GM21528 (cell line): ENCODE measurements around the gene FGD1.

Source experiments
- ATAC-seq: cut with Tn5 transposase; IDR thresholded peaks from one replicate; pipeline ENCODE4 v1.9.1; 2021; ENCODE audit warnings: mild to moderate bottlenecking, moderate library complexity; ENCODE audit not compliant: unreplicated experiment, low FRiP score

FGD1 gene

GRCh38 chrX:54473993-54474859, 21.8 kb downstream of the FGD1 start:
- no peak for ATAC-seq

DNA sequence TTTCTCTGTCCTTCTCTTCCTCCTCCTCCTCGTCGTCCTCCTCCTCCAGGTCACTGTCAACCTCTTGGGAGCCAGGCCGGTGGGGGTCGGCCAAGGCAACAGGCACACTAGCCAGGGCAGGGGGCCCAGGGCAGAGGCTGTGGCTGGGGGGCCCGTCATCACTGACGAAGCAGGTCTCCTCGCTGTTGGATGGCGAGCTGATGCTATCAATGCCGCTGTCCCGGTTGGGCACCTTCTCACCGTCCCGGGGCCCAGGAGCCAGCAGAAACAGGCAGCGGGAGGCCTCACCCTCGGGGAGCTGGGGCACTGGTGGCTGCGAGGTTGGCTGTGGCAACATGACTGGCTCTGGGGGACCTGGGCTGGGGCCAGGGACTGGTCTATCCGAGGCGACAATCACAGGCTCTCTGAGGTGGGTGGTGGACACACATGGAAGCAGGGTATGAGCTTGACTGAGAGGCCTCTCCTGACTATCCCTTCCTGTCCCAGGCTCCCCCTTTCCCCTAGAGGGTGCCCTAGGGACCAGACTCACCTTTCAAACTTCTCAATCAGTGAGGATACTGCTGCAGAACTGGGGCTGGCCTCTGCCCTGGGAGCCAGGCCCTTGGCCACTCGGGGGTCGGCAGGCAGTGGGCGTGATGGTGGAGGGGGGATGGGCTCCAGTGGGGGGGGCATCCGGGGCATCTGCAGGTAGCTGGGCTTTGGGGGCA, 25.8 kb downstream of the FGD1 start:
- no peak for ATAC-seq

- ATAC-seq: no peak
Observed at GRCh38 chrX:54452920-54453319, 43.1 kb downstream of the FGD1 start.

DNA sequence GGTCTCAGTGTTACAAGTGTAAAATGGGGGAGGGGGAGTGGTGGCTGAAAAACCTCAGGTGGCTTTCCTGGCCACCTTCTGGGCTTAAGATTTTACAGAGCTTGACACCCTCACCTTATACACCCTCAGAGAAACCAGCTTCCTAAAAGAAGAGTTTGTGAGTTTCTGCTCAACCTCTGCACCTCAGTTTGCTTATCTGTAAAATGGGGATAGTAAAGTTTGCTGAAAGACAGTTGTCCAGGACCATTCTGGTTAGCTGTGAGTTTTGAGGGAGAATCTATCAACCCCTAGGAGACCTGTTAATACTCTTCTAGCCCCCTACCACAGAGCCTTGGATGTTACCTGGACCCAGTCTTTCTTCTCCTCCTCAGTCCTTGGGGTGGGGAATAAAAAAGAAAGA, 46.1 kb downstream of the FGD1 start:
- no peak for ATAC-seq

GRCh38 chrX:54447461-54447860, 48.6 kb downstream of the FGD1 start:
- ATAC-seq: no peak

DNA sequence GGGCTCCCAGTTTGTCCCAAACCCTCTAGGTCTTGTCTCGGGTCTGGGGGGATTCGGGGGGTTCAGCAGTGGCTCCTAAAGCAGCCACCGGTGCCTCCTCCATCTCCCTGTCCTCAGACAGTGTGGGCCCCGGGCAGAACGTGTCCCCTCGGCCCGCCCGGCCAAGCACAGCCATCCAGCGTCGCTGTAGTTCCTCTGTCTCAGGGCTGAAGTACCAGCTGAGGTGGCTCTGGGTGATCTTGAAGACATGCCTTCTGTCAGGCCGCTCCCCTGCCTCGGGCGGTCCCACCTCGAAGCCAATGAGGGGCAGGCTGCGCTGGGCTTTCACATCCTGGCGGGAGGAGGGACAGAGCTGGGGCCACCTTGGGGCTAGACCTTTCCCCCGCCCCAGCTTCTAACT, 50.0 kb downstream of the FGD1 start:
- ATAC-seq: no peak

DNA sequence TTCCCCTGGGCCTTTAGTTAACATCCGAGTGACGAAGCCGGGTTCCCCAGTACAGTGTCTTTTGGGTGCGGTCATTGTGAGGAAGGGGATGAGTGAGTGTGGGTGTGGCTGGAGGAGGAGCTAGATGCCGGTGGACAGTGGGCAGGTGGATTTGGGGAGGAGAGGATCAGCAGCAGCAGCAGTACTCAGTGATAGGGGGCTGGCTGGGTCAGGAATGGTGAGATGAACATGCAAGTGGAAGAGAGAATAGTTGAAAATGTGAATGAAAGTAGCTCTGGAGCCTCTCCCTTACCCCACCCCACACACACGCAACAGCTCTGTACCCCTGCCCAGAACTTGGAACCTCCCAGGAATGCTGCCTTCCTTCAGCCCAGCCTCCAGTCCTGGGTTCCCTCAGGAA, 51.3 kb downstream of the FGD1 start:
- no peak for ATAC-seq

GRCh38 chrX:54442790-54443189, 53.2 kb downstream of the FGD1 start:
- ATAC-seq: no peak

DNA sequence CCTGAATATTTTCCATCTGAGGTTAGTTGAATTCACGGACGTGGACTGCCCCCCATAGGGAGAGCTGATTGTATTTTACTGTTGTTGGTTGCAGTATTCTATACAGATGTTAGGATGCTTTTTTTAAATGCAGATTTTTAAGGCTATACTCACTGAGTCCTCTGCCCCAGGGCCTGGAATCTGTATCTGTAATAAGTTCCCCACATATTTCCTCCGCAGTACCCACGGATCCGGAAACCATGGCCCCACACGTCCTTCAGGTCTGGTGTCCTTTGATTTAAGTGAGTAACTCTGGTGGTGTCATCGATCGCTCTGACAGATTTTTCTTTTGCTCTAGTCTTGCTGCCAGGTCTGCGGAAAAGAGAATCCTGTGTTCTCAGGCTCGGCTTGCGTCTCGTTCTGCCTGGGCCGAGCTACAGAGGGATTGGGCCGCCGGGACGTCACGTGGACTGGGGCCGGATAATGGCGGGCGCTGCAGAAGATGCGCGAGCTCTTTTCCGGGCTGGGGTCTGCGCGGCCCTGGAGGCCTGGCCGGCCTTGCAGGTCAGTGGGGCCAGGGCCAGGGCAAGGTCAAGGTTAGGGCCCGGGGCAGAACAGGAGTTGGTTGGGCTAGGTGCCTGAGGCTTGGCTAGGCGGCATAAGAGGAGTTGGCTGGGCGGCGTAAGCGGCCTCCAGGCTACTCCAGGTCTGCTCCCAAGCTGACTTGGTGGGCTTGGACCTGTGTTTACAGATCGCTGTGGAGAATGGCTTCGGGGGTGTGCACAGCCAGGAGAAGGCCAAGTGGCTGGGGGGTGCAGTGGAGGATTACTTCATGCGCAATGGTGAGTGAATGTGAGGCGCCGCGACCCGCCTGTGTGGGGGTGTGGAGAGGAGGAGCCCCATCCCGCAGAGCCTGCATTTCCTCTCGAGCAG, 55.8 kb downstream of the FGD1 start, which contains the start of gene TSR2:
Gene TSR2 (plus strand): TSS at position 445 of the 912 bp plus-strand sequence. CDS start 18 bp downstream, at position 463.
- peak; percentile 98 for ATAC-seq

DNA sequence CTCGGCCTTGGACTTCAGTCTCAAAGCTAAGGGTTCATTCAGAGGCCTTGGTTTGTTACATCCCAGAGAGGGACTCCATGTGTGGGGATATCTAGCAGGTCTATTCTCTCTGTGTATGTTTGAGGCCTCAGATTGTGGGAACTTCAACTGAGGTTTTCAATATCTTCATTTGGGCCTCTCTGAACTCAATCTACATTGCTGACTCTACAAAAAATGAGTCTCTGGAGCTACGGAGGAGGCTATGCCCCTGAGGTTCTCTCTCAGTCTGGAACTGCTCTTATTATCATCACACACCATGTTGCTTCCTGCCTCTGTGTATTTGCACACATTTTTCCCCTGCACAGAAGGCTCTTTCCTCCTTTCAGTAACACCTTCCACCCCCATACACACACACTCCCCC, 60.9 kb downstream of the FGD1 start:
- ATAC-seq: no peak

DNA sequence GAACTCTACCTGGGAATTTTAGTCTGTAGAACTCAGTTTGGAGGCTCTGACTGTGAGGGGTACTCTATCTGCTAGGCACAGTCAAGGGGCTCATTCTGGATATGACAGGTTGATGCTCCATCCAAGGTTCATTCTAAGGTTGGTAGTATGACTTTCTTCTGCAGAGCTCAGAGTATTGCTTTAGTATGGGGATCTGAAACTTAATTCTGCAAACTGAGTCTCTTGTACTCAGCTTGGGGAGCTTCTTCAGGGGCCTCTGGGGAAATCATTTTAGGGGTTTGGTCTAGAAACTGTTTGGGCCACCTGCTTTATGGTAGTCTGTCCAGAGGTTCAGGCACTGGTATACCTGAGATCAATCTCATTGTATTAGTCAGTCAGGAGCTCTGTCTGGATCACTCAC, 65.5 kb downstream of the FGD1 start:
- no peak for ATAC-seq

- no peak for ATAC-seq
Observed at GRCh38 chrX:54427837-54428424, 68.1 kb downstream of the FGD1 start.

DNA sequence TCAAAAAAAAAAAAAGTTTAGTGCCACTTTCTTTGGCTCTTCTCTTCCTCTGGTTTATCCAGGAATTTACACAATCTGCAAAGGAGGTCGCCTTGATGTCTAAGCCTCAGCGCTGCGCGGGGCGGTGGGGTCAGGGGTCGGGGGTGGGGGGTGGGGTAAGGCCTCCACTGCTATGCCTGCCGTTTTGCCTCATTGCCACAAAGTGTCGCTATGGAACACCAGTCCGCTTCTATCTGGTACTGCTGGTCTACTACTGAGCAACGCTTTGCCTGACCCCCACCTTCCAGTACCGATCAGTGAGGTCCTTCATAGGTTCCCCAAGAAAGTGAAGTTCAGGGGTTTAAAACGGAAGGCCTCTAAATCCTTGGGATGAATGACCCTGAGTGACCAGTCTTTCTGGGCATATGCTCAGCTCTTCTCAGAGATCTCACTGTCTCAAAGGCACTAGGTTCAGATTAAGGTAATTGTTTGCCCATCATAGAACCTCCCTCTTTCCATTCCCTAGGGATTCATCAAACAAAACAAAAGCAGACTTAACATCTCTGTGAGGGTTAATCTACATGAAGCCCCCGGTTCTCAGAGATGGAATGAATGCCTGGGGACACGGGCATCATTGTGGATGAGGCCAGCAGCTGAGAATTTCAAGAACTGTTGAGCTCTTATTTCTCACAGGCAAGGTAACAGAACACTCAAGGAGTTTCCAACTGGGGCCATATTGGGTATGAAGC, 72.7 kb downstream of the FGD1 start:
- ATAC-seq: no peak

- ATAC-seq: no peak
Observed at GRCh38 chrX:54422168-54422567, 73.9 kb downstream of the FGD1 start.

DNA sequence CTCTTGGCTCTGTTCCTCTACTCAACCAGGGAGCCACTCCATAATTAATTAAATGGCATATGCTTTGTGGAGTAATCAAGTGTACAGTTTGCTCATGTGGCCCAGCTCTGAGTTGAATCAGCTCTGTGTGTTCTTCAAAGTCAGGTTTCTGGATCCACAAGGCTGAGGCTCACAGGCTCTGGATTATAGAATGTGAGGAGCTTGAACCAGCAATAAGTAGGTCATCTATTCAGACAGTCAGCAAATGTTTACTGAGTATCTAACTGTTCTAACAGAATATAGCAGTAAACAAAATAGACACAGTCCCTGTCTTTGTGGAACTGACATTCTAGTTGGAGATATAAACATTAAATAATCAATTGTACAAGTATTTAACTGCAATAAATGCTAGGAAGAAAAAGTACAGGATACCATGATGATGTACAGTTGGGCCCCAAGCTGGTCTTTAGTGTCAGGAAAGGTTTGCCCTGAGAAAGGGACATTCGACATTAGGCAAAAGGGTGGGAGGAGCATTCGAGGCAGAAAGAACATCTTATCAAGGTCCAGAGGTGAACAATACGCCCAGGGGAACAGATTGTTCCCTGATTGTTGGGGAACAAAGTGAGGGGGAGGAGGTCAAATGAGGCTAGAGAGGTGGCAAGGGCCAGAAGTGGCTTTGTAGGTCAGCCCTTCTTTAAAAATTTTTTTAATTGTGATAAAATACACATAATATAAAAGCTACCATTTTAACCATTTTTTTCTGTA, 76.3 kb downstream of the FGD1 start:
- no peak for ATAC-seq

- no peak for ATAC-seq
Observed at GRCh38 chrX:54416965-54417364, 79.1 kb downstream of the FGD1 start.

DNA sequence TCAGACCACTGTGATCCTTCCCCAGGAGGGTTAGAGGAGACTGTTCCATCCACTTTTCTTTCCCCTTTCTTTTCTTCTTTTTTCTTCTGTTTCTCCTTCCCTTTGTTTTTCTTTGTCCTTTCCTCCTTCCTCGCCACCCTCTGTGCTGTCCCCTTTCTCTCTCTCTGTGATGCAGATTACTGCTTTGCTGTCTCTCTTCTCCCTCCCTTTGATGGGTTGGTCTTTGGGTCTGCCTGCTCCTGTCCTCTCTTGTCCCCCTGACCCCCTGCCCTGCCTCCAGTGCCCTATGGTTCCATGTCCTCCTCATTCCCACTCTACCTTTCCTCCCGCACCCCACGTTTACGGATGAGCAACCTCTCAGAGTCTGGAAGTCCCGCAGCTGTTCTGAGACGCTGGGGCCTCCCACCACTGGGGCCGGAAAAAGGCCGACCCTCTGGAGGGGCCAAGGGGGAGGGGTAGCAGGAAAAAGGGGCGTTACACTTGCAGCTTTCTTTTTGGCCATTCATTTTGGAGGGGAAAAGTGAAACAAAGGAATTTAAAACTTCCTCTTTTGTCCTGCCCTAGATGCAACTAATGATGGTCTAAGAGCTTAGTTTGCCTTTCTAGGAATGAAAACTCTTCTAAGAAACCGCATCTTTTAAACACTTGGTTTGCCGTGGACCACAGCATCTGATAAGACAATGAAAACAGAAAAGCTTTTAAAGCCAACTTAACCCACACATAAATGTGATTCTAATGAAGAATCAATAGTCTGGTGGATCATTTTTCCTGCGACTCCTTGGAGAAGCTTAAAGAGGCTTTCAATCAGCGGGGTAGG, 80.3 kb downstream of the FGD1 start:
- no peak for ATAC-seq

GRCh38 chrX:54413753-54414152, 82.3 kb downstream of the FGD1 start:
- no peak for ATAC-seq
